Calu3 (cell line): Measurements from ENCODE around the gene ZNF277. TPM values are rescaled to one million over a fixed set of nuclear protein-coding genes. Genes with fewer than 3 reads are reported as not detected.

ENCODE experiments used
- BruUV-seq: library from RNA; stranded (reverse); fragments of 400-500 nt; replicated peaks from 2 replicates; lab custom pipeline; 2021; lab: Mats Ljungman, UMichigan
- CTCF ChIA-PET: fragments of 300-600 bp; sonication (Branson Sonifier 250); formaldehyde crosslinking; loops from one replicate; lab custom pipeline; 2022; ENCODE audit warnings: antibody characterized with exemption; lab: Charles Lee
- DNase-seq: peaks from one replicate; pipeline ENCODE4 v3.0.0; 2022
- H3K27ac Mint-ChIP-seq: one replicate; pipeline ENCODE4 v1.8.0; 2022; ENCODE audit warnings: mixed read lengths; ENCODE audit not compliant: unreplicated experiment
- H3K27me3 Mint-ChIP-seq: one replicate; pipeline ENCODE4 v1.8.0; 2022; ENCODE audit warnings: mixed read lengths; ENCODE audit not compliant: unreplicated experiment
- H3K36me3 Mint-ChIP-seq: one replicate; pipeline ENCODE4 v1.8.0; 2022; ENCODE audit warnings: mild to moderate bottlenecking, moderate library complexity, mixed read lengths; ENCODE audit not compliant: insufficient read depth, unreplicated experiment
- H3K4me1 Mint-ChIP-seq: one replicate; pipeline ENCODE4 v1.8.0; 2022; ENCODE audit warnings: mild to moderate bottlenecking, low read depth, mixed read lengths; ENCODE audit not compliant: unreplicated experiment
- H3K4me3 Mint-ChIP-seq: one replicate; pipeline ENCODE4 v1.8.0; 2022; ENCODE audit warnings: mild to moderate bottlenecking, low read depth, moderate library complexity, mixed read lengths; ENCODE audit not compliant: unreplicated experiment
- H3K9me3 Mint-ChIP-seq: one replicate; pipeline ENCODE4 v1.8.0; 2022; ENCODE audit warnings: low read depth, mixed read lengths; ENCODE audit not compliant: unreplicated experiment
- intact Hi-C: fragments of 100-400 bp; cut with micrococcal nuclease; formaldehyde crosslinking; loops from one replicate; pipeline ENCODE4 v1.10.0; 2022; ENCODE audit not compliant: unreplicated experiment
- total RNA-seq: library from RNA; stranded (reverse); gene quantifications from 2 replicates; pipeline ENCODE4 v1.2.3, GENCODE V29; 2022
- TF ChIP-seq, protein P1 (sequence below): fragments of 200-600 bp; IDR thresholded peaks from one replicate; pipeline ENCODE4 v1.8.0; 2022; ENCODE audit warnings: antibody characterized with exemption; ENCODE audit not compliant: unreplicated experiment

Gene ZNF277
- total RNA-seq, 1 experiment from 2014 or later = 18.1 TPM

- no peak for DNase-seq
- no peak overlapping the region for H3K4me3 Mint-ChIP-seq
- H3K27ac Mint-ChIP-seq = no peak overlapping the region
- peaks cover 19% of the 10 kb centered on the region for H3K4me1 Mint-ChIP-seq
- no peaks in the 10 kb centered on the region for H3K9me3 Mint-ChIP-seq
- TF ChIP-seq, protein P1, sequence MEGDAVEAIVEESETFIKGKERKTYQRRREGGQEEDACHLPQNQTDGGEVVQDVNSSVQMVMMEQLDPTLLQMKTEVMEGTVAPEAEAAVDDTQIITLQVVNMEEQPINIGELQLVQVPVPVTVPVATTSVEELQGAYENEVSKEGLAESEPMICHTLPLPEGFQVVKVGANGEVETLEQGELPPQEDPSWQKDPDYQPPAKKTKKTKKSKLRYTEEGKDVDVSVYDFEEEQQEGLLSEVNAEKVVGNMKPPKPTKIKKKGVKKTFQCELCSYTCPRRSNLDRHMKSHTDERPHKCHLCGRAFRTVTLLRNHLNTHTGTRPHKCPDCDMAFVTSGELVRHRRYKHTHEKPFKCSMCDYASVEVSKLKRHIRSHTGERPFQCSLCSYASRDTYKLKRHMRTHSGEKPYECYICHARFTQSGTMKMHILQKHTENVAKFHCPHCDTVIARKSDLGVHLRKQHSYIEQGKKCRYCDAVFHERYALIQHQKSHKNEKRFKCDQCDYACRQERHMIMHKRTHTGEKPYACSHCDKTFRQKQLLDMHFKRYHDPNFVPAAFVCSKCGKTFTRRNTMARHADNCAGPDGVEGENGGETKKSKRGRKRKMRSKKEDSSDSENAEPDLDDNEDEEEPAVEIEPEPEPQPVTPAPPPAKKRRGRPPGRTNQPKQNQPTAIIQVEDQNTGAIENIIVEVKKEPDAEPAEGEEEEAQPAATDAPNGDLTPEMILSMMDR = no peak
- no TSS peak for BruUV-seq
- intact Hi-C loops = loop anchor here (10.0 kb wide), 1 partner anchor 213 kb away; no protein-coding TSS in a partner anchor
- CTCF ChIA-PET = no interaction called here
- H3K27me3 Mint-ChIP-seq = peaks cover 26% of the 10 kb centered on the region
- peaks cover 22% of the 10 kb centered on the region for H3K36me3 Mint-ChIP-seq
These were observed 4.7 kb upstream of the ZNF277 start for GRCh38 chr7:112201839-112202238.

DNA sequence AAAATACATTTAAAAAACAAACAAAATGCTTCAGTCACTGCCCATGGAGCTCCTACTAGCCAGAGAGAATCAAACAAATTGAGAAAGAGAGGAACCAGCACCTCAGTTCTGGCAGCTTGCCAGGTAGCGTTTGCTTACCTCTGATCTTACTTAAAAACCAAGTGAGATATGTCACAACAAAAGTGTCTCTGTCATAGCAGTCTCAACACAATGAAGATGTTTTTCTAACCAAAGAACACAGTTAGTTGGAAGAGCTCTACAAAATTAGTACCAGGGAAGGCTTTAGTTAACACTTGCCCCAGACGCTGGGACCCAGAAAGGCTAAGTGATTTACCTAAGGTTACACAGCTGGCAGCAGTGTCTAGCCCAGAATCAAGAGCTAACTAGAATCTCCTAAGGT lies 3.7 kb upstream of the ZNF277 start:
- intact Hi-C loops = loop anchor here (10.0 kb wide), 1 partner anchor 212 kb away; no protein-coding TSS in a partner anchor
- no peak overlapping the region for H3K4me3 Mint-ChIP-seq
- no TSS peak for BruUV-seq
- H3K27ac Mint-ChIP-seq = no peak overlapping the region
- TF ChIP-seq, protein P1 = no peak
- CTCF ChIA-PET = no interaction called here
- H3K36me3 Mint-ChIP-seq = peaks cover 32% of the 10 kb centered on the region
- H3K4me1 Mint-ChIP-seq = peaks cover 19% of the 10 kb centered on the region
- DNase-seq = no peak
- peaks cover 26% of the 10 kb centered on the region for H3K27me3 Mint-ChIP-seq
- no peaks in the 10 kb centered on the region for H3K9me3 Mint-ChIP-seq

DNA sequence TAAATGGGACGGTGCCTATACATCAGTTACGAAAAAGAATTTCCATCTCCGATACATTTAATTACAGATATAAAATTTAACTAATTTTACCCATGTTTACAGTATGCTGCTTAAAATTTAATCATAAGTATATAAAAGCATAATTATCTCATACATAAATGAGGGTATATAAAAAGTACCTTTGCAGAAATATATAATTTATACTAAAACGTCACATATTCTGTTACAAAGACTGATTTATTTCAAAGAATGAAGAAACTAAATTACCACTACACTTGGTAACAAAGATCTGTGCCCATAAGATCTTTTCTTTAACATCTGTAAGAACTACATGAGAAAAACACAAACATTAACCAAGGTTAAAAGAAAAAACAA lies 3.1 kb upstream of the ZNF277 start:
- no TSS peak for BruUV-seq
- CTCF ChIA-PET = no interaction called here
- peaks cover 33% of the 10 kb centered on the region for H3K36me3 Mint-ChIP-seq
- peaks cover 19% of the 10 kb centered on the region for H3K4me1 Mint-ChIP-seq
- no peak for DNase-seq
- peaks cover 26% of the 10 kb centered on the region for H3K27me3 Mint-ChIP-seq
- TF ChIP-seq, protein P1 = no peak
- intact Hi-C loops = loop anchor here (10.0 kb wide), 1 partner anchor 211 kb away; no protein-coding TSS in a partner anchor
- no peak overlapping the region for H3K27ac Mint-ChIP-seq
- no peak overlapping the region for H3K4me3 Mint-ChIP-seq
- no peaks in the 10 kb centered on the region for H3K9me3 Mint-ChIP-seq

- no TSS peak for BruUV-seq
- Mint-ChIP-seq H3K4me1 (peaks cover 19% of the 10 kb centered on the region), H3K27me3 (peaks cover 26% of the 10 kb centered on the region), H3K9me3 (no peaks in the 10 kb centered on the region), H3K27ac (peak overlapping the region; percentile 42), H3K4me3 (peak overlapping the region; percentile 96), H3K36me3 (peaks cover 33% of the 10 kb centered on the region)
- intact Hi-C loops = loop anchor here (10.0 kb wide), 1 partner anchor 210 kb away; no protein-coding TSS in a partner anchor
- no peak for DNase-seq
- TF ChIP-seq, protein P1 = no peak
- CTCF ChIA-PET = interaction anchor here (0.6 kb wide), 2 partner anchors 23 to 886 kb away, joined by 3 read pairs; no protein-coding TSS in a partner anchor
These were observed 1.8 kb upstream of the ZNF277 start for GRCh38 chr7:112204499-112205342.
